Colonic mucosa (tissue), 4 donors: ENCODE measurements around the gene LRP1B. TPM values are rescaled to one million over a fixed set of nuclear protein-coding genes. Genes with fewer than 3 reads are reported as not detected.

Experiments used
- DNase-seq: peaks from one replicate; pipeline ENCODE4 v3.0.0-alpha.2; 2020
- H3K27ac ChIP-seq: fragments of 200-600 bp; one replicate; pipeline ENCODE4 v1.8.0; 2021
- H3K27me3 ChIP-seq: fragments of 200-600 bp; one replicate; pipeline ENCODE4 v1.8.0; 2021
- H3K36me3 ChIP-seq: fragments of 200-600 bp; one replicate; pipeline ENCODE4 v1.8.0; 2021
- H3K4me1 ChIP-seq: fragments of 200-600 bp; one replicate; pipeline ENCODE4 v1.8.0; 2021; ENCODE audit warnings: mild to moderate bottlenecking
- H3K4me3 ChIP-seq: fragments of 200-600 bp; one replicate; pipeline ENCODE4 v1.8.0; 2021
- H3K9ac ChIP-seq, 2 donors: one replicate each; pipeline ENCODE4 v1.7.0; 2013; ENCODE audit warnings: control low read depth in 2 of 2, low read depth in 2 of 2, low read length in 2 of 2
- H3K9me3 ChIP-seq: fragments of 200-600 bp; one replicate; pipeline ENCODE4 v1.8.0; 2021
- intact Hi-C: fragments of 100-400 bp; cut with DNase I; formaldehyde crosslinking; loops from one replicate; pipeline ENCODE4 v1.14.1; 2022
- total RNA-seq, 2 donors: library from RNA; stranded (reverse); fragmentation: NEBNext Ultra II Directional in 1 of 2; extraction: Animal tissue kit (Norgen Biotek cat#: 25700) in 1 of 2; gene quantifications; one replicate each; pipeline ENCODE4 v1.2.1, GENCODE V29; 2021
- TF ChIP-seq, protein P1 (sequence below): fragments of 200-600 bp; IDR thresholded peaks from one replicate; pipeline ENCODE4 v1.8.0; 2022; ENCODE audit warnings: antibody characterized with exemption, mild to moderate bottlenecking
- donor health status: healthy.
- donor health status: DM: no; HTN: no; CAD: no.
- donor health status: DM: no; HTN: no; CAD: no.

Gene LRP1B
- total RNA-seq, 2 donors from 2014 or later, result 0.10 to 0.19 TPM

GRCh38 chr2:140472676-140473075 is 1658.1 kb downstream of the LRP1B start:
- DNase-seq, result no peak
- no peak overlapping the region for H3K9ac ChIP-seq
- H3K9me3 ChIP-seq, result no peaks in the 10 kb centered on the region
- H3K36me3 ChIP-seq, result no peaks in the 10 kb centered on the region
- no peaks in the 10 kb centered on the region for H3K27me3 ChIP-seq
- TF ChIP-seq, protein P1, sequence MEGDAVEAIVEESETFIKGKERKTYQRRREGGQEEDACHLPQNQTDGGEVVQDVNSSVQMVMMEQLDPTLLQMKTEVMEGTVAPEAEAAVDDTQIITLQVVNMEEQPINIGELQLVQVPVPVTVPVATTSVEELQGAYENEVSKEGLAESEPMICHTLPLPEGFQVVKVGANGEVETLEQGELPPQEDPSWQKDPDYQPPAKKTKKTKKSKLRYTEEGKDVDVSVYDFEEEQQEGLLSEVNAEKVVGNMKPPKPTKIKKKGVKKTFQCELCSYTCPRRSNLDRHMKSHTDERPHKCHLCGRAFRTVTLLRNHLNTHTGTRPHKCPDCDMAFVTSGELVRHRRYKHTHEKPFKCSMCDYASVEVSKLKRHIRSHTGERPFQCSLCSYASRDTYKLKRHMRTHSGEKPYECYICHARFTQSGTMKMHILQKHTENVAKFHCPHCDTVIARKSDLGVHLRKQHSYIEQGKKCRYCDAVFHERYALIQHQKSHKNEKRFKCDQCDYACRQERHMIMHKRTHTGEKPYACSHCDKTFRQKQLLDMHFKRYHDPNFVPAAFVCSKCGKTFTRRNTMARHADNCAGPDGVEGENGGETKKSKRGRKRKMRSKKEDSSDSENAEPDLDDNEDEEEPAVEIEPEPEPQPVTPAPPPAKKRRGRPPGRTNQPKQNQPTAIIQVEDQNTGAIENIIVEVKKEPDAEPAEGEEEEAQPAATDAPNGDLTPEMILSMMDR, result no peak
- H3K4me1 ChIP-seq, result no peaks in the 10 kb centered on the region
- no peak overlapping the region for H3K27ac ChIP-seq
- H3K4me3 ChIP-seq, result no peak overlapping the region
- intact Hi-C loops, result no loop called here

DNA sequence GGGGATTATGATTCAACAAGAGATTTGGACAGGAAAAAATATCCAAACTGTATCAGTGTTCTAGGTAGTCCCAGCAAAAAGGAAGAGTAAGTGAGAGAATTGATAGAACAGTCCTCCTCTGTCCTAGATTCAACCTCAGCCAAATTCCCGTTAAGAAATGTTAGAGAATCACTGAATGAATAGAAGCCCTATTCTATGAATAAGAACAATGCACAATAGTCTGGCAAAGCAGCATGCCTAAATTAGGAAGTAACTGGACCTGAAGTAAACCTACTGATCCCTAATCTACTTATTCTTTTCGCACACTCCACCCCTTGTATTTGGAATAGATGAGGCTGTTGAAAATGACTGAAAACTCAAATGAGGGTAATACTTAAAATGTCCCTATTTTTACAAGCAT is 1665.5 kb downstream of the LRP1B start:
- TF ChIP-seq, protein P1, result no peak
- intact Hi-C loops, result no loop called here
- H3K36me3 ChIP-seq, result no peaks in the 10 kb centered on the region
- no peaks in the 10 kb centered on the region for H3K9me3 ChIP-seq
- no peaks in the 10 kb centered on the region for H3K4me1 ChIP-seq
- no peak overlapping the region for H3K9ac ChIP-seq
- H3K4me3 ChIP-seq, result no peak overlapping the region
- no peak overlapping the region for H3K27ac ChIP-seq
- H3K27me3 ChIP-seq, result no peaks in the 10 kb centered on the region
- no peak for DNase-seq

DNA sequence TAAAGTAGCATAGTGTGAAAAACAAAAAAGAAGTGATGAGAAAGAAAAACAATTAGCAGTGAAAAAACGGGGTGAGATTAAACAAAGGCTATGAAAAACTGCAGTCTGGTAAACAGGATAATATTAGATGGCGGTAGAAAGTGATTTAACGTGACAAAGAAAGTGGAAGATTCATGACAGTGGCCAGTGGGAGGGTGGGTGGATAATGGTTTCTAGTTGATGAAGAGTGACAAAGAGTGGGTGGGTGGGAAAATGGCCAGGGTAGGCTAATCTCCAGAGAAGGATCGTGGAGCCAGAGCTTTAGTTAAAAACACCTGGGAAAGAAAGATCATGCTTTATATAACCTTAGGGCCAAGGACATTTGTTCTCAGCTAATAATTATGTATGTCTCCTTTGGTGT is 1667.8 kb downstream of the LRP1B start:
- DNase-seq, result no peak
- TF ChIP-seq, protein P1, result no peak
- intact Hi-C loops, result no loop called here
- Histone ChIP-seq H3K9me3 (no peaks in the 10 kb centered on the region), H3K9ac (no peak overlapping the region), H3K36me3 (no peaks in the 10 kb centered on the region), H3K4me3 (no peak overlapping the region), H3K4me1 (no peaks in the 10 kb centered on the region), H3K27ac (no peak overlapping the region), H3K27me3 (no peaks in the 10 kb centered on the region)

DNA sequence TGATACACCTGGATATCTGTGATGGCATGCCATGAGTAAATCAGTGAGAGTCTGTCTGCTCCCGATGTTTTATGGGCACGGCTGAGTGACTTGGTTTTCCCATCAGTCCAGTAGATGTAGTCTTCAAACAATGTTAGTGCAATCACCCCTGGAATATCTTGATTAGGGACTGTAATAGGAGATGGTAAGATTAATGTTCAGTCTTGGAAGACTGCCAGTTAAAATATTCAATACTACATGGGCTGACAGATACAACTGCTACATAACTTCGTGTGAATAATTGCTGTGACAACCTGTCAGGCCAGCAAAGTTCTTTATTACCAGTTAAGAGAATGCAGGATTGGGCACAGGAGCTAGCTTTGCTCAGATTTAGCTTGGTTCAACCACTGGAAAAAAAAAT is 1673.3 kb downstream of the LRP1B start:
- intact Hi-C loops, result no loop called here
- H3K27me3 ChIP-seq, result no peaks in the 10 kb centered on the region
- DNase-seq, result no peak
- no peaks in the 10 kb centered on the region for H3K4me1 ChIP-seq
- no peaks in the 10 kb centered on the region for H3K36me3 ChIP-seq
- H3K9me3 ChIP-seq, result no peaks in the 10 kb centered on the region
- H3K9ac ChIP-seq, result no peak overlapping the region
- H3K4me3 ChIP-seq, result no peak overlapping the region
- TF ChIP-seq, protein P1, result no peak
- no peak overlapping the region for H3K27ac ChIP-seq

GRCh38 chr2:140455315-140455714 is 1675.5 kb downstream of the LRP1B start:
- TF ChIP-seq, protein P1, result no peak
- H3K36me3 ChIP-seq, result no peaks in the 10 kb centered on the region
- intact Hi-C loops, result no loop called here
- H3K4me1 ChIP-seq, result no peaks in the 10 kb centered on the region
- H3K27ac ChIP-seq, result no peak overlapping the region
- DNase-seq, result no peak
- H3K9ac ChIP-seq, result no peak overlapping the region
- no peaks in the 10 kb centered on the region for H3K27me3 ChIP-seq
- no peak overlapping the region for H3K4me3 ChIP-seq
- H3K9me3 ChIP-seq, result no peaks in the 10 kb centered on the region

DNA sequence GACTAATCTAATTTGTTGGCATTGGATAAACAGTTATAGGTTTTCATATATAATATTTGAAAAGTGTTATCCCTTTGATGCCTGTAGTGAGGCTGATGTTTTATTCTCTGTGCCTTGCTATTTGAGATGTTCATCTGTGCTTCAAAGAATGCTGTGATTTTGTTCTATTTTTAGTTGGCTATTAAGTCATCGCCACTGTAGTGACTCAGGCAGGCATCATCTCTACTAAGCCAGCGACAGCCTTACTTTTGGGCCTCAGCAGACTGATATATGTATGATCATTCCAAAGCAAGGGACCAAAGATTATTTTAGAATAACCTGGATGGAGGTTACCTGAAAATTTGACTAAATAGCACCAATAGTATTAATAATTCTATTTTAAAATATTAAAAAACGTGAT is 1676.1 kb downstream of the LRP1B start:
- Histone ChIP-seq H3K9me3 (no peaks in the 10 kb centered on the region), H3K4me1 (no peaks in the 10 kb centered on the region), H3K27me3 (no peaks in the 10 kb centered on the region), H3K9ac (no peak overlapping the region), H3K4me3 (no peak overlapping the region), H3K36me3 (no peaks in the 10 kb centered on the region), H3K27ac (no peak overlapping the region)
- DNase-seq, result no peak
- intact Hi-C loops, result no loop called here
- TF ChIP-seq, protein P1, result no peak
